Stimulated activated naive CD8-positive, alpha-beta T cell treated with anti-CD3 and anti-CD28 coated beads, Interleukin-15, Interleukin-2, amounts not matched to agents 100 U/mL and 50 U/mL, for 24 hours (primary cell): ENCODE data around the gene KAZALD1.
A peak's percentile ranks its signal among the peaks of the same experiment; 100 is the strongest.

Experiments
- ATAC-seq: fragments of 150-1000 bp; cut with Tn5 transposase; one replicate; pipeline ENCODE4 v1.10.0; 2021
- DNase-seq: peaks from one replicate; pipeline ENCODE4 v3.0.0; 2021

KAZALD1 gene

GRCh38 chr10:101094121-101094879 is 32.5 kb downstream of the KAZALD1 start:
- ATAC-seq (no peak), DNase-seq (no peak)

DNA sequence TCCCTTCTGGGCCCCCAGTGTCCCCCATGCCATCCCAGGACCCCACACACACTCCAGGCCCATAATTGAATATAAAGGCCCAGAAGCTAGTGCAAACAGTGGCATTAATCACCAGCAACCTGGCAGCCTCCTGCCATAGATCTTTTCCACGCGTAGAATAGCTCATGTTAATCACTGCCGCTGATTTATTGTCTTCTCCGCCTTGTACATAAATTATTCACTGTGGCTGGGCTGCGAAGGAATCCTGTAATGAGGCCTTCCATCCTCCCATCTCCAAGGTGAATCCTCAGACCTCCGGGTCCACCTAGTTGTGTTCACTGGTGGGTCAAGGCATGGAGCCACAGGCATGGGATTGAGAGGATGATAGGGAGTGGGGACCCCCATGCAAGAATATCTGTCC is 33.2 kb downstream of the KAZALD1 start:
- ATAC-seq: no peak
- no peak for DNase-seq

- ATAC-seq: peak; percentile 81
These were observed 33.9 kb downstream of the KAZALD1 start for GRCh38 chr10:101095550-101096213.

GRCh38 chr10:101096378-101096777 is 34.6 kb downstream of the KAZALD1 start:
- DNase-seq: no peak
- ATAC-seq: no peak

More at GRCh38 chr10:101095550-101096213, 33.9 kb downstream of the KAZALD1 start:
- DNase-seq: peak; percentile 81

DNA sequence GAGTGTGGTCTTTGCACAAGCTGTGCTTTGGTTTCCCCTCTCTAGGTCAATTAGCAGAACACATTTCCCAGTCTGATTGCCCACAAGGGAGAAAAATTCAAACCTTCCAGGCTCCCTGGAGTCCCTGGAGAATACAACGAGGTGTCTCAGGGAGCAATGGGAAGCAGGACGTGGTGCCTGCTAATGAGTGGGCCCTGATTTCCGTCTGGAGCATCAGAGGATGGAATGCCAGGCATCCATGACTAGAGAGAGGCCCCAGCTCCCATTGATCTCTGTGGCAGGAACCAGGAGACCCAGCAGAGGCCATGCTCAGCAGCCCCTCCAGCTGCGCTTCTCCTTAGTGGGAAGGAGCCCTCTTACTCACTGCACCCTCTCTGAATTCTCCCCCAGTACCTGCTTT is 36.1 kb downstream of the KAZALD1 start:
- ATAC-seq (no peak), DNase-seq (no peak)

DNA sequence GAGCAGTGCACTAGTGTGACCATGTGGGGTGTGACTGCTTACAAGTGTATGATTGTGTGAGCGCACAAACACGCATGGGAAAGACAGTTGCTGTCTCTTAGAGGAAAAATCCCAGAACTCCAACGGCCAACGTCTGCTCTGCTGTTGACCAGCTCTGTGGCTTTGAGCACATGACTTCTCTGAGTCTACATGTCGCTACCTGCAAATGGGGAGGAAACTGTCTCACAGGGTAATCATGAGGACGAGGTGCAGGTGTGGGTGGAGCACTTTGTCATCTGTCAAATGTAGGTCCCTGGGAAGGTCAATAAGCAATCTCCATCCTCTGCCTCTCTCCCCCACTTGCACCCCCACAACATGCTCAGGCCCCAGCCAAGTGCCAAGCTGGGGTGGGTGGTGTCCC is 38.1 kb downstream of the KAZALD1 start:
- DNase-seq (no peak), ATAC-seq (no peak)

GRCh38 chr10:101101372-101101881 is 39.6 kb downstream of the KAZALD1 start:
- ATAC-seq: no peak
- DNase-seq: no peak

DNA sequence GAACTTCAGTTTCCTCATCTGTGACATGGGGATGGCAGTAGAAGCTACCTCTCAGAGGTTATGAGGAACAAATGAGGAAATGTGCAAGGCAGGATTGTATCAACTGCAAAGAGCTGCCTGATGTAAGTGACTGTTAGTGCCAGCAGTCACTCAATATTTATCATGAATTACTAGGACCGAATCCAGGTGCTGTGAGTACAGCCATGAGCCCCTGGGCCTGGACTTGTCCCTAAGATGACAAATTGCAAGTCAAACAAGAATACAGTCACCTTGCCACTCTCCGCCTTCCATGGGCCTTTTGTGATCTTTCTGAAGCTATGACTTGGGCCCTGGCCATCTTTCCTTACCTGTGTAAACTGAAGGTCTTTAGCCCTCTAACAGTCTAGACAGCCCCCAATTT is 41.6 kb downstream of the KAZALD1 start:
- ATAC-seq (no peak), DNase-seq (no peak)

- no peak for ATAC-seq
- no peak for DNase-seq
These were observed 44.6 kb downstream of the KAZALD1 start for GRCh38 chr10:101106351-101106750.

DNA sequence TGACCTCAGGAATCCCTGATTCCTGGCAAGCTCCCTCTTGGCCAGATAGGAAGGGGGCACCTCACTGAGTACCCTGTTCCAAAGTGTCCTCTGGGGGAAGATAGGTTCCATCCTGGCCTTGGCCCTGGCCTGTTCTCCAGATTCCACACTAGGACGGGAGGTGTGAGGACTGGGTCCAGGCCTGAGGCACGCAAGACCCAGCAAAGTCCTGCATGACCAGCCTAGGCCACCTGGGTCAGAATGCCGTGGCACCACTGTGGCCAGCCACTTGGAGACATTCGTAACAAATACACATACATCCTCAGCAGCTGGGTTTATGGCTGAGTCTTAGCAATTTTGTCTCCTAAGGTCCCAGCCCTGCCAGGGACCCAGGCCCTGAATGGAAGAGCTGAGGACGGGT is 46.0 kb downstream of the KAZALD1 start:
- DNase-seq (no peak), ATAC-seq (no peak)

DNA sequence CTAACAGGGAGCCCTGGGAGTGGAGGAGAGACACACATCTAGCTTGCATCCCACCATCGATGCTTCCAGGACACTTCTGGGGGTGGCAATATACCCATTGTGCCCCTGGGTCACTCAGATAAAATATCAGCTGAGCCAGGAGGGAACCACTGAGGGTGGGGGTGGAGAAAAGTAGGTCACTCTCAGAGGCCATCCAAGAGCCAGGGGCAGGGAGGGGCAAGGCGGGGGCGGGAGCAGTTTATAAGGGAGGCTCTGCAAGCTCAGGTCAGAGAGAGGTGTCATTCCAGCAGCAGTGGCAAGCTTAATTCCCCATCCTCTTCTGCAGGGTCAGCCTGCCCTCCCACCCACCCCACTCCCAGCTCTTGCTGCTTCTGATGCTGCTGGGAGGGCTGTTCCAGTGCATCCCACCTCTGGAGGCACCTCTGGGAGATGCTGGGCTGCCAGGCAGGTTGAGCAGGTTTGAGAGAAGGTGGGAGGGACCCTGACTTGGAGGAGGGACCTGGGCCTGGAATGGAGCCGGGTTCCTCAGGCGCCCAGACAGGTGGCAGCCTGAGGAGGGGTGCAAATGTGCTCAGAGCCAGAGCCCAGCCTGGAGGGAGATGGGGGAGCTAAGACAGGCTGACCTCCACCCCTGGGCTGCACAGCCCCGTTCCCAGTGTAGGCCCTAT is 49.2 kb downstream of the KAZALD1 start:
- ATAC-seq (peak; percentile 19), DNase-seq (no peak)

DNA sequence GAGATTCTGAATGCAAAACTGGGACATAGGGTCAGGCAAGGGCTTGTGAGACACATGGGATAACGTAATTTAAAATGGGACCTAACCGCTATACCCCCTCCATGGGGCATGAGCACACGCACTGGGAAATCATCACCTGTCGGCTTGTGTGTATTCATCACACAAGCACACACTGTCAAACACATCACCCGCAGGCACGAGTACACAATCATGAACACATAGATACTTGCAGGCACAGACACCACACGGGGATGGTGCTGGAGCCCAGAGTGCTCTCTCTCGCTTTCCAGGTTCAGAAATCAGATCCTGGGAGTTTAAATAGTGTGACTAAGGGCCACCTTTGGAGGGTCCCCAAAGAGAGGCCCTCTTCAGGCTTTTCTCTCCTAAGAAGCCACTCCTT is 49.8 kb downstream of the KAZALD1 start:
- ATAC-seq (no peak), DNase-seq (no peak)

DNA sequence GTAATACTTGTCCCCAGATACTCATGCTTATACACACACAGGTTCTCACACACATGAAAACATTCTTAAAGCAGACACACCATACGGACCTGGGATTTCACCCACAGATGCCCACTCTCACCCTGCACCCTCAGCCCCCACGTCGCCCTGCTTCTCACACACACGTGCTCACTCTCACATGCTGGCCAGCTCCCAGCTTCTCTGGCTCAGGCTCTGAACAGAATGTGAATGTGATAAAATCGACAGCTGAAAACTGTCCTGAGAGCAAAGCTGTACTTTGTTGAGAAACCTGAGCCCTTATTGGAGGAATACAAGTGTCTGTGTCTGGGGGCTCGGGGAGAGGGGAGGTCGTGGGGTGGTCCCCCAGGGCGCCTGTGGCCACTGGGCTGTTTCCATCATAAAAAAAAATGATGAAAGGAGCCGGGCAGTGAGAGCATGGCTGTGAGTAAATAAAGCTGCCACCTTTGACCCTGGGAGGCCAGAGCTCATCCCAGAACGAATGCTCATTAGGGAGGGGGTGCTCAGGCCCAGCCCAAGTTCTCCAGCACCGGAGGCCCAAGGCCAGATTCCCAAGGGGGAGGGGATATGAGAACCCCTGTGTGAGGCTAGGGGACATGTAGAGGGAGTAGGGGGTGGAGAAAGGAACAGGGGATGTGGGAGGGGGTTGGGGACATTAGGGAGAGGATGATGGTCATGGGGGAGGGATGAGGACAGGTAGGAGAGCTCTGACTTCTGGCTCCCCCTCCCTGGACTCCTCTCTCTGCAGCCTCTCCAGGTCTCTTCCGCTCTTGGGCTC is 51.2 kb downstream of the KAZALD1 start:
- DNase-seq (no peak), ATAC-seq (no peak)

GRCh38 chr10:101113890-101114403 is 52.2 kb downstream of the KAZALD1 start:
- ATAC-seq (no peak), DNase-seq (no peak)

DNA sequence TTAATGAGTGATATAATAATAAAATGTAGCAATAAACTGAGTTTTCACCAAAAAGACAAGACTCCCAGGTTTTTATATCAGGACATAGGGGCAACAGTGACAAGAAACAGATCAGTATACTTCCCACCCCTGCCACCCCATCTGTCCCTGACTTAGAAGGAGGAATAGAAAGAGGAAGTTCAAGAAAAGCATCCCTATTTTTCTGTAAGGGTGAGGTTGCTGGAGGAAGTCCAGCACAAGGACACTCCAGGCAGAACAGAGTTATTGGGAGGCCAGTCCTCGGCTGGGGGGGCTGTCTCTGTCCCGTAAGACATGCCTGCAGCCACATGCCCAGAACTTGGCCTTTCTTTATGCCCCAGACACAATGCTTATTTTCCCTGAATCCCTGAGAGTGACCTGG is 52.9 kb downstream of the KAZALD1 start:
- ATAC-seq (no peak), DNase-seq (no peak)
